ENCODE measurements around the gene BLTP2. TPM values are rescaled to one million over a fixed set of nuclear protein-coding genes. Genes with fewer than 3 reads are reported as not detected.

The BLTP2 gene
- total RNA-seq, 4 donors from 2014 or later = 139 to 175 (median 167) TPM

GRCh38 chr17:28624148-28624547, 20.8 kb downstream of the BLTP2 start:
- no peaks in the 10 kb centered on the region for H3K27me3 ChIP-seq
- H3K4me3 ChIP-seq = no peak overlapping the region
- no peaks in the 10 kb centered on the region for H3K4me1 ChIP-seq
- no peak overlapping the region for H3K27ac ChIP-seq
- H3K36me3 ChIP-seq = peaks cover 0 to 94% (median 0%) of the 10 kb centered on the region in 3 donors
- DNase-seq = no peak
- no peaks in the 10 kb centered on the region for H3K9me3 ChIP-seq
- TF ChIP-seq, protein P1, sequence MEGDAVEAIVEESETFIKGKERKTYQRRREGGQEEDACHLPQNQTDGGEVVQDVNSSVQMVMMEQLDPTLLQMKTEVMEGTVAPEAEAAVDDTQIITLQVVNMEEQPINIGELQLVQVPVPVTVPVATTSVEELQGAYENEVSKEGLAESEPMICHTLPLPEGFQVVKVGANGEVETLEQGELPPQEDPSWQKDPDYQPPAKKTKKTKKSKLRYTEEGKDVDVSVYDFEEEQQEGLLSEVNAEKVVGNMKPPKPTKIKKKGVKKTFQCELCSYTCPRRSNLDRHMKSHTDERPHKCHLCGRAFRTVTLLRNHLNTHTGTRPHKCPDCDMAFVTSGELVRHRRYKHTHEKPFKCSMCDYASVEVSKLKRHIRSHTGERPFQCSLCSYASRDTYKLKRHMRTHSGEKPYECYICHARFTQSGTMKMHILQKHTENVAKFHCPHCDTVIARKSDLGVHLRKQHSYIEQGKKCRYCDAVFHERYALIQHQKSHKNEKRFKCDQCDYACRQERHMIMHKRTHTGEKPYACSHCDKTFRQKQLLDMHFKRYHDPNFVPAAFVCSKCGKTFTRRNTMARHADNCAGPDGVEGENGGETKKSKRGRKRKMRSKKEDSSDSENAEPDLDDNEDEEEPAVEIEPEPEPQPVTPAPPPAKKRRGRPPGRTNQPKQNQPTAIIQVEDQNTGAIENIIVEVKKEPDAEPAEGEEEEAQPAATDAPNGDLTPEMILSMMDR (IDR thresholded peaks at IDR 0.05) = no peak
- no peak for TF ChIP-seq POLR2A (IDR thresholded peaks at IDR 0.05)

DNA sequence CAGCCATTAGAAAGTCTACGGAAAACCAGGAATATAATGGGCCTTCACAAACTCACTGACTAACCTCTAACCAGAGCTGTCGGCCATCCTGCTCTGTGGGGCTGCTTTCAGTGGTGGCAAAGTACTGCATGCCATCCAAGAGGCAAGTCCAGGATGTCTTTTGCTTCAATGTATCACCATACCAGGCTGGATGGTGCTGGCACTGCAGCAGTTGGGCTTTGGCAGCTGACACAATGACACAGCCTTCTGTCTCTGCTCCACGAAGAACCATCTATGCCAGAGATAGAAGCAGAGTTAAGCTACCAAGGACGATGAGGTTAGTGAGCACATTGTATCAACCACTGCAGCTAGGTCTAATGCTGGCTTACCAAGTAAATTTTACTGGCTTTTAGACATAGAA, 21.3 kb downstream of the BLTP2 start:
- Histone ChIP-seq H3K27ac (no peak overlapping the region), H3K27me3 (no peaks in the 10 kb centered on the region), H3K9me3 (no peaks in the 10 kb centered on the region), H3K36me3 (peaks cover 0 to 94% (median 0%) of the 10 kb centered on the region in 3 donors), H3K4me1 (no peaks in the 10 kb centered on the region), H3K4me3 (no peak overlapping the region)
- DNase-seq = no peak
- TF ChIP-seq, protein P1 (IDR thresholded peaks at IDR 0.05) = no peak
- TF ChIP-seq POLR2A (IDR thresholded peaks at IDR 0.05) = no peak

DNA sequence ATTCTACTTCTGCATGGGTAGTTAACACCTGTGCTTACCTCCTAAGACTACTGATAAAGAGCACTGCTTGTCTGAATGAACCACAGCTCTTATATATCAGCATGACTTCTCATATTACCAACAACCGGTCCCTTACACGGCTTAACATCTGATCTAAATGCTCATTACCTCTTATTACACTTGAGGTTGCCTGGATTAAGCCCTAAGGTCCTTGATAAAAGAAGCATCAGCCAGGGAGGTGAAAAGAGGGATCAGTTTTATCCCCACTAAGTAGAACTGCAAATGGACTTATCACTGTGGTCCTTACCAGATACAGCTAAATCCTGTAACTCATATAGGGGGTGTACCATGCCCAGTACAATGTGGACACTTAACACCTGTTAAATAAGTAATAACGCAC, 22.8 kb downstream of the BLTP2 start:
- H3K27ac ChIP-seq = no peak overlapping the region
- TF ChIP-seq, protein P1 (IDR thresholded peaks at IDR 0.05) = no peak
- TF ChIP-seq POLR2A (IDR thresholded peaks at IDR 0.05) = no peak
- no peak for DNase-seq
- peaks cover 0 to 94% (median 0%) of the 10 kb centered on the region in 3 donors for H3K36me3 ChIP-seq
- no peaks in the 10 kb centered on the region for H3K4me1 ChIP-seq
- no peaks in the 10 kb centered on the region for H3K9me3 ChIP-seq
- no peaks in the 10 kb centered on the region for H3K27me3 ChIP-seq
- H3K4me3 ChIP-seq = no peak overlapping the region

DNA sequence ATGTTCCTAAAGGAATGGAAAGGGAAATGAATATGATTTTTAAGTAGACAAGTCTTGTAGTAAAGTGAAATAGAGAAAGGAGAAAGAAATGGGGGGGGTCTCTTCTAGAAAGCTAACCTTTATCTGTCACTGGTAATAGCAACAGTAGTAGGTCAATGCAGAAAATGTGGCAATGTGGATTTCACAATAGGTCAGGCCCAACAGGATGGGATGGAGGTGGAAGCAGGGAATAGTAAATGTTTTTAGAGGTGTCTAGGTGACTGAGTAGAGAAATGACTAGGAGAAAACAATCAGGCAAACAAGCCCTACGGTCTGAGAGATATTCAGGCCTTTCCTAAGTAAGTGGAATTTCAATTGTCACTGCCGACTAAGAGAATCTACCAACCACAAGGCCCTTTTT, 24.9 kb downstream of the BLTP2 start:
- peaks cover 0 to 99% (median 0%) of the 10 kb centered on the region in 3 donors for H3K36me3 ChIP-seq
- TF ChIP-seq POLR2A (IDR thresholded peaks at IDR 0.05) = no peak
- TF ChIP-seq, protein P1 (IDR thresholded peaks at IDR 0.05) = no peak

GRCh38 chr17:28618464-28618863, 26.5 kb downstream of the BLTP2 start:
- DNase-seq = no peak
- H3K4me1 ChIP-seq = no peaks in the 10 kb centered on the region
- H3K36me3 ChIP-seq = peaks cover 0 to 97% (median 0%) of the 10 kb centered on the region in 3 donors

More for the DNA sequence above, 24.9 kb downstream of the BLTP2 start:
- no peak for DNase-seq
- Histone ChIP-seq H3K4me3 (no peak overlapping the region), H3K4me1 (no peaks in the 10 kb centered on the region), H3K27ac (no peak overlapping the region), H3K9me3 (no peaks in the 10 kb centered on the region), H3K27me3 (no peaks in the 10 kb centered on the region)

More at GRCh38 chr17:28618464-28618863, 26.5 kb downstream of the BLTP2 start:
- Histone ChIP-seq H3K4me3 (no peak overlapping the region), H3K27ac (no peak overlapping the region), H3K27me3 (no peaks in the 10 kb centered on the region), H3K9me3 (no peaks in the 10 kb centered on the region)
- TF ChIP-seq POLR2A (IDR thresholded peaks at IDR 0.05) = no peak
- TF ChIP-seq, protein P1 (IDR thresholded peaks at IDR 0.05) = no peak
